GM13977 (cell line): ENCODE data around the gene CFAP57.

ENCODE experiments used
- DNase-seq: peaks from one replicate; pipeline ENCODE4 v3.0.0; 2012; ENCODE audit warnings: low spot score
- in situ Hi-C: fragments of 300-500 bp; cut with MboI; formaldehyde crosslinking; loops from one replicate; pipeline ENCODE4 v1.12.0; 2022; ENCODE audit warnings: low sequenced_read_pairs, low pct_unique_long_range_greater_than_20kb, mixed read lengths, inconsistent platforms; ENCODE audit not compliant: unreplicated experiment
- TF ChIP-seq, protein P1 (sequence below): IDR thresholded peaks from 2 replicates; pipeline ENCODE4 v1.5.1; 2012; ENCODE audit warnings: mild to moderate bottlenecking, control low read depth; ENCODE audit not compliant: insufficient read depth; ENCODE audit errors: extremely low read depth, missing control alignments

CFAP57 gene

GRCh38 chr1:43235451-43236121 is 63.5 kb downstream of the CFAP57 start:
- DNase-seq, result no peak
- TF ChIP-seq, protein P1, sequence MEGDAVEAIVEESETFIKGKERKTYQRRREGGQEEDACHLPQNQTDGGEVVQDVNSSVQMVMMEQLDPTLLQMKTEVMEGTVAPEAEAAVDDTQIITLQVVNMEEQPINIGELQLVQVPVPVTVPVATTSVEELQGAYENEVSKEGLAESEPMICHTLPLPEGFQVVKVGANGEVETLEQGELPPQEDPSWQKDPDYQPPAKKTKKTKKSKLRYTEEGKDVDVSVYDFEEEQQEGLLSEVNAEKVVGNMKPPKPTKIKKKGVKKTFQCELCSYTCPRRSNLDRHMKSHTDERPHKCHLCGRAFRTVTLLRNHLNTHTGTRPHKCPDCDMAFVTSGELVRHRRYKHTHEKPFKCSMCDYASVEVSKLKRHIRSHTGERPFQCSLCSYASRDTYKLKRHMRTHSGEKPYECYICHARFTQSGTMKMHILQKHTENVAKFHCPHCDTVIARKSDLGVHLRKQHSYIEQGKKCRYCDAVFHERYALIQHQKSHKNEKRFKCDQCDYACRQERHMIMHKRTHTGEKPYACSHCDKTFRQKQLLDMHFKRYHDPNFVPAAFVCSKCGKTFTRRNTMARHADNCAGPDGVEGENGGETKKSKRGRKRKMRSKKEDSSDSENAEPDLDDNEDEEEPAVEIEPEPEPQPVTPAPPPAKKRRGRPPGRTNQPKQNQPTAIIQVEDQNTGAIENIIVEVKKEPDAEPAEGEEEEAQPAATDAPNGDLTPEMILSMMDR, result no peak
- in situ Hi-C loops, result loop anchor here (25.0 kb wide), 1 partner anchor 127 kb away; the partner anchor contains the start of genes CDC20 and ELOVL1

GRCh38 chr1:43237121-43237520 is 65.0 kb downstream of the CFAP57 start:
- in situ Hi-C loops, result loop anchor here (25.0 kb wide), 1 partner anchor 125 kb away; the partner anchor contains the start of genes CDC20 and ELOVL1
- DNase-seq, result no peak
- TF ChIP-seq, protein P1, result no peak

- in situ Hi-C loops, result loop anchor here (25.0 kb wide), 1 partner anchor 124 kb away; the partner anchor contains the start of genes CDC20 and ELOVL1
- peak; percentile 49 for DNase-seq
These were observed 66.0 kb downstream of the CFAP57 start for GRCh38 chr1:43238085-43238484.

DNA sequence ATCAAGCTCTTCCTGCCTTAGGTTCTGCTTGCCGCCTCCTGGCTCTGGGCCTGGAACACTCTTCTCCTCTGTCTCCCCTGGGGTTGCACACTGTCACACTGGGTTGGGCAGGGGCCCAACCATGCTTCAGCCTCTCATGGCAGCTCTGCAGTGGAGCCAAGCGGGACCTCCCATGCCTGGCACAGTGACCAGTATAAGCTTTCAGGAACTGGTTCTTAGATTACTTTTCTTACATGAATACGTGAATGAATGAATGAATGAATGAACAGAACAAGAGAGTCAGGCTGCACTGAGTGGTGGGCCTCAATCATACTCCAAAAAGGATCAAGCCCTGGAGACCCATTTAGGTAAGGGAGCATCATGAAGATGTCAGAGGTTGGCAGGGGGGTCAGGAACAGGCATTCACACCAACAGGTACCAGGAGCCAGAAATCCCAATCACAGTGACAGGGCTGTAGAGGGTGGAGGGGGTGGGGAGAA is 66.9 kb downstream of the CFAP57 start:
- no peak for DNase-seq
- in situ Hi-C loops, result loop anchor here (25.0 kb wide), 1 partner anchor 123 kb away; the partner anchor contains the start of genes CDC20 and ELOVL1
- TF ChIP-seq, protein P1, result no peak

More at GRCh38 chr1:43238085-43238484, 66.0 kb downstream of the CFAP57 start:
- TF ChIP-seq, protein P1, result peak; percentile 85

DNA sequence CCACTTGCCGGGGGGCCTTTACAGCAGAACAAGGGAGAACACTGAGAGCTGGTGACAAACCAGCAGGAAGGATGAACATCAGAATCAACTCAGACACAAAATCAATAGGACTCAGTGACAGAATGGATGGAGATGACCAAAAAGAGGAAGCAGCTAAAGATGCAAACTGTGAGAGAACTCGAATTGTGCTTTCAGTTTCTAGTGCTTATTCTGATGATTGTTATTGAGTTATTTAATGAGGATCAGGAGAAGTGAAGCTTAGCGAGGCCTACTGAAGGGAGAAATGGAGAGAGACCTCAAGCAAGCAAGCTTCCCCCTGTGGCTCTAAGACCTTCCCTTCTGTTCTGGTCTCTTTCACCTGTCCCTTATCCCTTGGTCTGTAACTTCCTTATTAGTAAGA is 67.4 kb downstream of the CFAP57 start:
- in situ Hi-C loops, result loop anchor here (25.0 kb wide), 1 partner anchor 123 kb away; the partner anchor contains the start of genes CDC20 and ELOVL1
- TF ChIP-seq, protein P1, result no peak
- peak; percentile 82 for DNase-seq

DNA sequence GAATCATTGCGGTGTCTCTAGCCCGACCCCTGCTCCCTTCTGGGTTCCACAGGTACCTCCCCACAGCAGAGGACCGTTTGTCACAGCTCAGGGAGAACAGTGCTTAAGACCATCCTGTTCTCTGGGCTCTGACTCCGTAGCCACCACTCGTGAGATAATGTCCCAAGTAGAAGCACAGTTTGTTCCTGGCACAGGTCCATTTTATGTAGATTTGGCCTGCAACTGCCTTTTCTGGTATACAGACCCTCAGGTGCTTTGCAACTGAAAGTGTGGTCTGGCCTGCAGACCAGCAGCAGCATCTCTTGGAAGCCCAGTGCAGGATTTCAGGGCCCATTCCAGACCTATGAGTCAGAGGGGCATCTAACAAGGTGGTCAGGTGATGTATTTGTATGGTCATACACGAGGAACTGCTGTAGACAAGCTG is 69.3 kb downstream of the CFAP57 start:
- TF ChIP-seq, protein P1, result no peak
- no peak for DNase-seq
- in situ Hi-C loops, result loop anchor here (25.0 kb wide), 1 partner anchor 121 kb away; the partner anchor contains the start of genes CDC20 and ELOVL1
